H1 (cell line): ENCODE results near the gene AIPL1. TPM values are rescaled to one million over a fixed set of nuclear protein-coding genes. Genes with fewer than 3 reads are reported as not detected.

Experiments used
- CTCF ChIA-PET: fragments of 300-600 bp; sonication (Branson Sonifier 250); formaldehyde crosslinking; loops from one replicate; lab custom pipeline; 2021; ENCODE audit not compliant: partially characterized antibody; lab: Charles Lee
- POLR2A ChIA-PET: fragments of 300-600 bp; sonication (Branson Sonifier 250); formaldehyde crosslinking; loops from one replicate; lab custom pipeline; 2021; ENCODE audit warnings: inconsistent platforms; ENCODE audit not compliant: partially characterized antibody; lab: Charles Lee
- DNase-seq, 2 experiments: peaks; one replicate each; pipeline versions ENCODE4 v3.0.0 to v3.0.0-alpha.2; 2010 to 2022; ENCODE audit warnings: low spot score in 2 of 2, low read depth in 1 of 2, mixed read lengths in 1 of 2
- FAIRE-seq: peaks from 2 replicates; lab custom pipeline; 2011; peaks lifted over from hg19 to GRCh38; lab: Jason Lieb, UNC
- H2AFZ ChIP-seq: 2 replicates; pipeline ENCODE4 v1.8.1; 2012; ENCODE audit warnings: low read length, inconsistent platforms
- H2AK5ac ChIP-seq: 2 replicates; pipeline ENCODE4 v1.6.1; 2013; ENCODE audit warnings: low read depth, low read length
- H2BK120ac ChIP-seq: replicated peaks from 2 replicates; pipeline ENCODE3; 2013; ENCODE audit warnings: low read depth, low read length, inconsistent platforms
- H2BK12ac ChIP-seq: 2 replicates; pipeline ENCODE4 v1.6.1; 2013; ENCODE audit warnings: low read depth, low read length
- H2BK15ac ChIP-seq: 2 replicates; pipeline ENCODE4 v1.6.1; 2013; ENCODE audit warnings: low read length
- H2BK20ac ChIP-seq: 2 replicates; pipeline ENCODE4 v1.6.1; 2013; ENCODE audit warnings: low read length
- H2BK5ac ChIP-seq: 2 replicates; pipeline ENCODE4 v1.6.1; 2013; ENCODE audit warnings: low read depth, low read length
- H3K14ac ChIP-seq: 2 replicates; pipeline ENCODE4 v1.6.1; 2013; ENCODE audit warnings: inconsistent platforms; ENCODE audit not compliant: insufficient read length
- H3K18ac ChIP-seq: 2 replicates; pipeline ENCODE4 v1.6.1; 2013; ENCODE audit warnings: low read length; ENCODE audit errors: extremely low read depth
- H3K23ac ChIP-seq: 2 replicates; pipeline ENCODE4 v1.6.1; 2013; ENCODE audit warnings: inconsistent platforms; ENCODE audit not compliant: insufficient read length
- H3K23me2 ChIP-seq: 2 replicates; pipeline ENCODE4 v1.6.1; 2013; ENCODE audit warnings: low read depth, low read length
- H3K27ac ChIP-seq: 2 replicates; pipeline ENCODE4 v1.6.1; 2011; ENCODE audit warnings: low read depth, low read length, inconsistent platforms
- H3K27me3 ChIP-seq, 4 experiments: replicated peaks in 1 of 4; 1 replicate in 1 of 4; 2 replicates in 3 of 4; pipeline versions ENCODE4 v1.6.1 to v1.8.1; 2011 to 2013; ENCODE audit warnings: low read length in 3 of 4, mild to moderate bottlenecking in 3 of 4, inconsistent platforms in 2 of 4, mixed read lengths in 2 of 4, moderate library complexity in 1 of 4; ENCODE audit not compliant: control insufficient read depth in 3 of 4, insufficient read depth in 3 of 4; ENCODE audit errors: extremely low read depth in 1 of 4
- H3K36me3 ChIP-seq, 4 experiments: 2 replicates each; pipeline versions ENCODE4 v1.6.1 to v1.8.1; 2011 to 2013; ENCODE audit warnings: mild to moderate bottlenecking in 4 of 4, low read length in 3 of 4, moderate library complexity in 2 of 4, control low read depth in 1 of 4, inconsistent platforms in 1 of 4; ENCODE audit not compliant: insufficient read depth in 4 of 4, control insufficient read depth in 2 of 4
- H3K4ac ChIP-seq: replicated peaks from 2 replicates; pipeline ENCODE3; 2013; ENCODE audit warnings: low read length, low read depth, mixed read lengths, inconsistent platforms; ENCODE audit not compliant: insufficient read length
- H3K4me1 ChIP-seq, 4 experiments: replicated peaks in 1 of 4; 1 replicate in 1 of 4; 2 replicates in 3 of 4; pipeline versions ENCODE4 v1.6.1 to v1.8.1; 2011 to 2013; ENCODE audit warnings: low read length in 3 of 4, inconsistent platforms in 2 of 4, mixed read lengths in 1 of 4; ENCODE audit not compliant: insufficient read depth in 4 of 4, control insufficient read depth in 3 of 4
- H3K4me2 ChIP-seq, 2 experiments: 2 replicates each; pipeline versions ENCODE4 v1.6.1 to v1.8.1; 2011 to 2013; ENCODE audit warnings: low read depth in 2 of 2, low read length in 2 of 2, control low read depth in 1 of 2, inconsistent platforms in 1 of 2, mild to moderate bottlenecking in 1 of 2; ENCODE audit not compliant: insufficient read depth in 1 of 2
- H3K4me3 ChIP-seq, 4 experiments: fragments of 200-600, 300-600 bp in 1 of 4; sonication (generic), shearing (Covaris generic), sonication (Bioruptor Twin) in 1 of 4; 2 replicates each; pipeline versions ENCODE4 v1.5.1 to v1.8.1; 2011 to 2016; ENCODE audit warnings: low read length in 4 of 4, low read depth in 3 of 4, control low read depth in 2 of 4, inconsistent platforms in 2 of 4, mild to moderate bottlenecking in 2 of 4, mixed read lengths in 1 of 4, moderate library complexity in 1 of 4; ENCODE audit not compliant: insufficient read depth in 2 of 4; ENCODE audit errors: extremely low read depth in 1 of 4
- H3K56ac ChIP-seq: replicated peaks from 2 replicates; pipeline ENCODE3; 2013; ENCODE audit warnings: low read depth, mild to moderate bottlenecking, mixed read lengths, low read length, inconsistent platforms; ENCODE audit not compliant: insufficient read length
- H3K79me1 ChIP-seq: 2 replicates; pipeline ENCODE4 v1.6.1; 2013; ENCODE audit warnings: low read depth, low read length, control low read depth
- H3K79me2 ChIP-seq, 2 experiments: 2 replicates each; pipeline versions ENCODE4 v1.6.1 to v1.8.1; 2012 to 2013; ENCODE audit warnings: low read length in 2 of 2, mild to moderate bottlenecking in 2 of 2, inconsistent platforms in 1 of 2; ENCODE audit not compliant: insufficient read depth in 2 of 2, control insufficient read depth in 1 of 2
- H3K9ac ChIP-seq, 4 experiments: replicated peaks in 1 of 4; 1 replicate in 1 of 4; 2 replicates in 3 of 4; pipeline versions ENCODE4 v1.6.1 to v1.8.1; 2011 to 2013; ENCODE audit warnings: low read depth in 3 of 4, low read length in 3 of 4, control low read depth in 2 of 4, mild to moderate bottlenecking in 2 of 4, moderate library complexity in 2 of 4, inconsistent platforms in 1 of 4; ENCODE audit errors: extremely low read depth in 1 of 4
- H3K9me3 ChIP-seq, 2 experiments: 2 replicates each; pipeline versions ENCODE4 v1.6.1 to v1.8.1; 2012 to 2013; ENCODE audit warnings: mild to moderate bottlenecking in 2 of 2, moderate library complexity in 2 of 2, control low read depth in 1 of 2, inconsistent platforms in 1 of 2, low read depth in 1 of 2, low read length in 1 of 2, mixed read lengths in 1 of 2; ENCODE audit not compliant: insufficient read depth in 2 of 2
- H4K20me1 ChIP-seq, 2 experiments: replicated peaks in 1 of 2; 2 replicates each; pipeline versions ENCODE3 to v1.8.1; 2011 to 2013; ENCODE audit warnings: inconsistent platforms in 2 of 2, low read length in 2 of 2, mild to moderate bottlenecking in 1 of 2; ENCODE audit not compliant: insufficient read depth in 2 of 2, control insufficient read depth in 1 of 2
- H4K5ac ChIP-seq: 2 replicates; pipeline ENCODE4 v1.6.1; 2013; ENCODE audit warnings: low read length, low read depth, mixed read lengths, inconsistent platforms; ENCODE audit not compliant: insufficient read length
- H4K8ac ChIP-seq: 2 replicates; pipeline ENCODE4 v1.8.0; 2013; ENCODE audit warnings: mild to moderate bottlenecking, moderate library complexity, low read length, inconsistent platforms; ENCODE audit not compliant: insufficient read depth; ENCODE audit errors: extremely low read depth
- H4K91ac ChIP-seq: replicated peaks from 2 replicates; pipeline ENCODE3; 2013; ENCODE audit warnings: low read length, mixed read lengths, inconsistent platforms; ENCODE audit not compliant: insufficient read length
- ATF2 ChIP-seq: IDR thresholded peaks from 2 replicates; pipeline ENCODE4 v1.6.1; 2012; ENCODE audit warnings: low read length, inconsistent platforms
- CEBPB ChIP-seq: IDR thresholded peaks from 2 replicates; pipeline ENCODE4 v1.6.1; 2012; ENCODE audit warnings: low read depth, low read length
- EGR1 ChIP-seq: IDR thresholded peaks from 2 replicates; pipeline ENCODE4 v1.6.1; 2011; ENCODE audit warnings: low read depth, low read length, borderline replicate concordance
- NRF1 ChIP-seq: IDR thresholded peaks from 2 replicates; pipeline ENCODE4 v1.6.1; 2011; ENCODE audit warnings: mild to moderate bottlenecking, low read depth, low read length, improper control_type of control experiment
- POLR2A ChIP-seq, 2 experiments: IDR thresholded peaks; 1 replicate in 1 of 2; 2 replicates in 1 of 2; pipeline ENCODE4 v1.6.1; 2011; ENCODE audit warnings: low read depth in 2 of 2, low read length in 2 of 2, mild to moderate bottlenecking in 2 of 2; ENCODE audit errors: control extremely low read depth in 1 of 2
- SIRT6 ChIP-seq: IDR thresholded peaks from one replicate; pipeline ENCODE4 v1.7.1; 2012; ENCODE audit warnings: low read length, inconsistent platforms
- SIX5 ChIP-seq: IDR thresholded peaks from 2 replicates; pipeline ENCODE4 v1.6.1; 2011; ENCODE audit warnings: mild to moderate bottlenecking, low read depth, low read length
- SRF ChIP-seq: IDR thresholded peaks from 2 replicates; pipeline ENCODE4 v1.6.1; 2011; ENCODE audit warnings: mild to moderate bottlenecking, low read depth, low read length, moderate library complexity
- polyA plus RNA-seq, 7 experiments: library from polyadenylated mRNA; depleted of rRNA in 3 of 7; stranded (reverse) in 5 of 7; unstranded in 2 of 7; fragments of >200 nt in 5 of 7; fragments of 200-250 nt in 2 of 7; gene quantifications; 1 replicate in 5 of 7; 2 replicates in 1 of 7; 4 replicates in 1 of 7; pipeline versions ENCODE4 v1.2.1 to v1.2.3, GENCODE V29; 2011 to 2013; ENCODE audit warnings: missing spikeins in 2 of 7, mixed read lengths in 2 of 7
- total RNA-seq: library from RNA; stranded (reverse); fragmentation: NEBNext Ultra II Directional; extraction: Animal tissue kit (Norgen Biotek cat#: 25700); gene quantifications from 2 replicates; pipeline ENCODE4 v1.2.1, GENCODE V29; 2021
- TF ChIP-seq, protein P1 (sequence below), 3 experiments: IDR thresholded peaks; 1 replicate in 2 of 3; 2 replicates in 1 of 3; pipeline versions ENCODE4 v1.5.1 to v1.6.1; 2011; ENCODE audit warnings: low read length in 3 of 3, mild to moderate bottlenecking in 3 of 3, inconsistent platforms in 2 of 3, low read depth in 1 of 3, moderate library complexity in 1 of 3; ENCODE audit not compliant: insufficient read depth in 1 of 3; ENCODE audit errors: control extremely low read depth in 1 of 3

AIPL1 gene
- total and polyA plus RNA-seq, 2 of the 8 experiments (the other 6 are each of a cell fraction or from before 2014, with no cell fraction given) = 0.56 to 0.71 TPM

DNA sequence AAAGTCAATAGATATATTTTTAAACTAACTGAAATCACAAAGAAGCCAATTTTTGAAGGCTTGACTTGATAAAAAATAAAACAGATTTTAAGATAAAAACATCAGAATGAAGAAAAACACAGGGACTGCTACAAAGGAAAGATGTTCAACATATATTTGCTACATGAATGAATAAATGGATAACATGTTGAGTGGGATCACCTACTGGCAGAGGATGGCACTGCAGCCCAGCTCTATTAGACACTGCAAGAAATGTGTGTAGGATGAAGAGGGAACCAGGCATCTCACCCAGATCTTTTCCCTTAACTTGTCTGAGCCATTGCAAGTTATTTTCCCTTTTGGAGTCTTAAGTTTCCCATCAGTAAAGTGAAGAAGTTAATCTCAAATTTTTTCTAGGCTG, 4.2 kb downstream of the AIPL1 start:
- Histone ChIP-seq H3K79me1 (no peaks in the 10 kb centered on the region), H3K9me3 (peaks cover 3 to 4% of the 10 kb centered on the region in 2 experiments; a peak in 2 of 4 replicates), H2AK5ac (no peak overlapping the region), H3K4me2 (no peak overlapping the region), H2BK5ac (no peak overlapping the region), H4K91ac (no peak overlapping the region), H4K8ac (no peak overlapping the region), H3K27me3 (no peaks in the 10 kb centered on the region), H2BK12ac (no peak overlapping the region), H3K23me2 (peaks cover 2% of the 10 kb centered on the region; the same call in 1 of the 2 replicates), H4K5ac (no peak overlapping the region), H3K56ac (no peak overlapping the region), H3K36me3 (no peaks in the 10 kb centered on the region), H3K18ac (no peak overlapping the region), H3K4me1 (peaks cover 0 to 5% (median 2%) of the 10 kb centered on the region in 4 experiments; a peak in 4 of 7 replicates), H2BK120ac (no peak overlapping the region), H3K4ac (no peak overlapping the region), H4K20me1 (no peaks in the 10 kb centered on the region), H3K4me3 (no peak overlapping the region), H3K9ac (no peak overlapping the region), H2BK15ac (no peak overlapping the region), H3K23ac (no peak overlapping the region), H2AFZ (no peak overlapping the region), H3K79me2 (no peaks in the 10 kb centered on the region), H2BK20ac (no peak overlapping the region)
- no peak for FAIRE-seq
- POLR2A ChIA-PET = interaction anchor here (1.0 kb wide), 1 partner anchor 13 kb away, joined by 4 read pairs; no protein-coding TSS in a partner anchor
- DNase-seq = no peak
- CTCF ChIA-PET = interaction anchor here (0.8 to 1.1 kb wide), 5 partner anchors 18 to 740 kb away, joined by 3 to 6 read pairs (median 3); no protein-coding TSS in a partner anchor
- TF ChIP-seq NRF1 = no peak
- no peak for TF ChIP-seq ATF2
- no peak for TF ChIP-seq POLR2A (IDR thresholded peaks at IDR 0.05; ENCODE audit: control extremely low read depth in 1 of 2, low read depth in 2 of 2, low read length in 2 of 2)
- TF ChIP-seq SRF = no peak
- TF ChIP-seq SIX5 = no peak
- TF ChIP-seq, protein P1, sequence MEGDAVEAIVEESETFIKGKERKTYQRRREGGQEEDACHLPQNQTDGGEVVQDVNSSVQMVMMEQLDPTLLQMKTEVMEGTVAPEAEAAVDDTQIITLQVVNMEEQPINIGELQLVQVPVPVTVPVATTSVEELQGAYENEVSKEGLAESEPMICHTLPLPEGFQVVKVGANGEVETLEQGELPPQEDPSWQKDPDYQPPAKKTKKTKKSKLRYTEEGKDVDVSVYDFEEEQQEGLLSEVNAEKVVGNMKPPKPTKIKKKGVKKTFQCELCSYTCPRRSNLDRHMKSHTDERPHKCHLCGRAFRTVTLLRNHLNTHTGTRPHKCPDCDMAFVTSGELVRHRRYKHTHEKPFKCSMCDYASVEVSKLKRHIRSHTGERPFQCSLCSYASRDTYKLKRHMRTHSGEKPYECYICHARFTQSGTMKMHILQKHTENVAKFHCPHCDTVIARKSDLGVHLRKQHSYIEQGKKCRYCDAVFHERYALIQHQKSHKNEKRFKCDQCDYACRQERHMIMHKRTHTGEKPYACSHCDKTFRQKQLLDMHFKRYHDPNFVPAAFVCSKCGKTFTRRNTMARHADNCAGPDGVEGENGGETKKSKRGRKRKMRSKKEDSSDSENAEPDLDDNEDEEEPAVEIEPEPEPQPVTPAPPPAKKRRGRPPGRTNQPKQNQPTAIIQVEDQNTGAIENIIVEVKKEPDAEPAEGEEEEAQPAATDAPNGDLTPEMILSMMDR (IDR thresholded peaks at IDR 0.05; ENCODE audit: control extremely low read depth in 1 of 3, insufficient read depth in 1 of 3, low read depth in 1 of 3, low read length in 3 of 3) = peak in 2 of 3 experiments; percentile 14 to 50; a peak in 2 of 4 replicates
- no peak for TF ChIP-seq EGR1
- TF ChIP-seq SIRT6 = no peak
- no peak for TF ChIP-seq CEBPB
- TF ChIP-seq, all 59 proteins: peak for 1
- H3K14ac ChIP-seq = no peak overlapping the region
- H3K27ac ChIP-seq = no peak overlapping the region
